GM19035 (cell line): Measurements from ENCODE around the gene DNASE1L1.

Experiments used
- ATAC-seq: cut with Tn5 transposase; IDR thresholded peaks from one replicate; pipeline ENCODE4 v1.9.1; 2021; ENCODE audit not compliant: unreplicated experiment

The DNASE1L1 gene

DNA sequence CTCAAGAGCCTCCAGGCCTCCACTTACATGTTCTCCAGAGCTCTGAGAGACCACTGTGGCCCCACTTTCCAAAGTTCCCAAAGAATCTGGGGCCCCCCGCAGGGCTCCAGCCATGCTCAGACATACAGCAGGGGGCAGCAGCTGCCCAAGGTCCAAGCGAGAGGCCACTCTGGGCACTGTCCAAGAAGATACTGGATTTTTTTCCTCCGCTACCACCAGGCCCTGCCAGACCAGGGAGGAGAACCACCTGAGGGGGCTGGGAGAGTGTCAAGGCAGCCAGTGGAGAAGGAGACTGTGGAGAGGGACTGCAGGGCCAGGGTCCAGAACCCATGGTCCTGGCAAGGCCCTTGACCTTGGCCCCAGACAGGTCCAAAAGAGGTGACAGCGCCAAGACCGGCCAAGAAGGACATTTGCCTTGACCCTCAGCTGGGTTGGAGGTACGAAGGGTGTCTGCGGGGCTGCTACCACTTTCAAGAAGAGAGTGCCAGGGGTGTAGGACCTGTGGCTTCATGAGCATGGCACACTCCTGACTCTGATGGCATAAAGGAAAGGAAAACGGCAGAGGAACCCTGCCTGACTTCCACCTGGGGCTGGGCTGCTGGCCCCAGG, 24.7 kb downstream of the DNASE1L1 start:
- no peak for ATAC-seq

DNA sequence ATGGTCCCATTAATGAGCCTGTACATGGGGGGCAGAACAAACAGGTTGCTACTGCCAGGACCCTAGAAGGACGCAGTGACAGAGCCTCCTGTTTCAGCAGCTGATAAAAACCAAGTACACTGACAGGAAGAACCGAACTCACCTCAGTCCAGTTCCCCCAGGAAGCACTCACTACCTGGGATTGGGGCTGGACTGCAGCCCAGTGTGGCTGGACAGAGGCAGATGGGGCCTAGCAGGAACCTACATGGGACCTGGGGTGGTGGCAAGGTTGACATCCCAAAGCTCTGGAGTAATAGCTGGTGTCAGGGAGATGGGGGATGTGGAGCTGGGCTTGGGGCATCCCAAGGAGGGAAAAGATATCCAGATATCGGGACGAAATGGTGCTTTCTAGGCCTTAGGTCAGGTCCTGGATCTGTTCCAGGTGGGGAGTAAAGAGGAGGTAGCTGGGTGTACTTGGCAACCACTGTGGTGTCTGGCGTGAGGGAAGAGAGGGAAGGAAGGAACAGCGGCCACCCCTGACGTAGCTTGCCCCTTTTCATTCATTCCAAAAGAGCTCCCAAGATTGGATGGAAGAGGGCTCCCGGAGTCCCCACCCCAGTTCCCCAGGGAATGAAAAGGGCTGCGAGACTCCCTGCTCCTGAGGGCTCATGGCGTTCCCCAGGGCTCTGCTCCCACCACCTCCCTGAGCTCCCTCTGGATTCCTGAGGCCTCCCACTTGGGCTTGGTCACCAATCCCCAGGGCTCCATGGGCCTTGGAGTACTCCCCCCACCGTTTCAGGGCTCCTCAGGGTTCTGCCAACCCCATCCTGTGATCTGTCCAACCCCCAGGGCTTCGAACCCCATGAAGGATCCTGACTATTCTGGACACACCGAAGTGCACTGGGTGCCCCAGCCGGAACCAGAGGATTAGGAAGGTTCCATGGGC, 25.4 kb downstream of the DNASE1L1 start:
- ATAC-seq, result no peak

DNA sequence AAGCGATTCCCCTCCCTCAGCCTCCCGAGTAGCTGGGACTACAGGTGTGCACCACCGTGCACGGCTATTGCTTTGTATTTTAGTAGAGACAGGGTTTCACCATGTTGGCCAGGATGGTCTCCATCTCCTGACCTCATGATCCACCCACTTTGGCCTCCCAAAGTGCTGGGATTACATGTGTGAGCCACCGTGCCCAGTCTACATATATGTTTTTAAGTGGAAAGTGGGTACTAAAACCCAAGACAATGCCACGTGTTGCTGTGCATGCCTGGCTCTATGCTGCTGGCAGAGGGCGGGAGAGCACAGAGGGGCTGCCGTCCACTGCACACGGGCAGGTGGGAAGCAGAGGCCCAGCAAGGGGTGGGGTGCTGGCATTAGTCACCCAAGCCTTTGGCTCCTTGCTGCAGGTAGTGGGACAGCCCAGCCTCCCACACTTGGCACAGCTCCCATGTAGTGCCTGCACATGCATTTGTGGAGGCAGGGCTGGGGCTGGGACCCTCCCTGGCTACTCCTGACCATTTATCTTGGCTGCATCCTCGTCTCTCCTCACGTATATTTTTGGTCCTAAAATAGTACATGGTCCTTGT, 26.5 kb downstream of the DNASE1L1 start:
- no peak for ATAC-seq

DNA sequence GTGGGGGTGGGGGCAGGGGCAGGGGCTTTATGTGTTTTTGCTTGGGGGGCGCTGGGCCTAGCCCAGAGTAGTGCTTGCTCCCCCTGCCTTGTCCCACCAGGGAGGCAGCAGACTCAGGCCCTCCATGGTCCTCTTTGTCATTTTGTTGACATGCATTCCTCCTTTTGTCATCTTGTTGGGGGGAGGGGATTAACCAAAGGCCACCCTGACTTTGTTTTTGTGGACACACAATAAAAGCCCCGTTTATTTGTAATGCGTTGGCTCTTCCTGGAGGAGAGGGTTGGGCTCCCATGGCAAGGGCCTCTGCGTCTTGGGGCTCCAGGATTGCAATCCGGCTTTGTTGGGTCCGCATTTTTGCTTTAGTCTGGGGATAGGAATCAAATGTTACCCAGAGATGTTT, 27.8 kb downstream of the DNASE1L1 start:
- no peak for ATAC-seq

DNA sequence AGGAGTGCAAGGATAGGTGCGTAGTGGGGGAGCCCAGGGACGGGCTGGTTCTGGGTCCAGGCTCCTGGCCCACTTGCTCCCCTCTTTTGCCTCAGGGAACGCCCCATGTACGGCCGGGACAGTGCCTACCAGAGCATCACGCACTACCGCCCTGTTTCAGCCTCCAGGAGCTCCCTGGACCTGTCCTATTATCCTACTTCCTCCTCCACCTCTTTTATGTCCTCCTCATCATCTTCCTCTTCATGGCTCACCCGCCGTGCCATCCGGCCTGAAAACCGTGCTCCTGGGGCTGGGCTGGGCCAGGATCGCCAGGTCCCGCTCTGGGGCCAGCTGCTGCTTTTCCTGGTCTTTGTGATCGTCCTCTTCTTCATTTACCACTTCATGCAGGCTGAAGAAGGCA, 28.3 kb downstream of the DNASE1L1 start:
- no peak for ATAC-seq

DNA sequence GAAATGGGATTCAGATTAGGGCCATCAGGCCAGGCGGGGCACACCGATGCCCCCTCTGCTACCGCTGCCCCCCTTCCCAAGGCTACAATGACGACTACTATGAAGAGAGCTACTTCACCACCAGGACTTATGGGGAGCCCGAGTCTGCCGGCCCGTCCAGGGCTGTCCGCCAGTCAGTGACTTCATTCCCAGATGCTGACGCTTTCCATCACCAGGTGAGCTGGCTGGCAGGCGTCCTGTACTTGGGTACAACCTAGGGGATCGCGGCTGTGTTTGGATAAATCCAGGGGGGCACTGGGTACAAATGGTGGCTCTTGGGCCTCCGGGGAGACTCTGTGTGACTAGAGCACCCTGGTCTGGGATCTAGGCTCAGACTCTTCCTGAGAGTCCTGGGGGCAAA, 28.9 kb downstream of the DNASE1L1 start:
- no peak for ATAC-seq

DNA sequence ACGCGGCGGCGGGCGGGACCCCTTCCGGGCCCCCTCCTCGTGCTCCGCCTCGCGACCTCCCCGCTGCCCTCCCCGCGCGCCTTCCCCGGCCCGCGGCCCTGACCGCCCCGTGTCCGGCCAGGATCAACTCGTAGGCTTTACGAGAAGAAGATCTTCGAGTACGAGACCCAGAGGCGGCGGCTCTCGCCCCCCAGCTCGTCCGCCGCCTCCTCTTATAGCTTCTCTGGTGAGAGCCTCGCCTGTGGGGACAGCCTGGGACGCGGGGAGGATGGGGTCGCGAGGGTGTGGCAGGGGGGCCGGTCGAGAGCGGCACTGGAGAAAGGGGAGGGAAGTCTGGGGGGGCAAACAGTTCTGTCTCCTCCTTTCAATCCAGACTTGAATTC, 29.5 kb downstream of the DNASE1L1 start:
- ATAC-seq, result no peak

DNA sequence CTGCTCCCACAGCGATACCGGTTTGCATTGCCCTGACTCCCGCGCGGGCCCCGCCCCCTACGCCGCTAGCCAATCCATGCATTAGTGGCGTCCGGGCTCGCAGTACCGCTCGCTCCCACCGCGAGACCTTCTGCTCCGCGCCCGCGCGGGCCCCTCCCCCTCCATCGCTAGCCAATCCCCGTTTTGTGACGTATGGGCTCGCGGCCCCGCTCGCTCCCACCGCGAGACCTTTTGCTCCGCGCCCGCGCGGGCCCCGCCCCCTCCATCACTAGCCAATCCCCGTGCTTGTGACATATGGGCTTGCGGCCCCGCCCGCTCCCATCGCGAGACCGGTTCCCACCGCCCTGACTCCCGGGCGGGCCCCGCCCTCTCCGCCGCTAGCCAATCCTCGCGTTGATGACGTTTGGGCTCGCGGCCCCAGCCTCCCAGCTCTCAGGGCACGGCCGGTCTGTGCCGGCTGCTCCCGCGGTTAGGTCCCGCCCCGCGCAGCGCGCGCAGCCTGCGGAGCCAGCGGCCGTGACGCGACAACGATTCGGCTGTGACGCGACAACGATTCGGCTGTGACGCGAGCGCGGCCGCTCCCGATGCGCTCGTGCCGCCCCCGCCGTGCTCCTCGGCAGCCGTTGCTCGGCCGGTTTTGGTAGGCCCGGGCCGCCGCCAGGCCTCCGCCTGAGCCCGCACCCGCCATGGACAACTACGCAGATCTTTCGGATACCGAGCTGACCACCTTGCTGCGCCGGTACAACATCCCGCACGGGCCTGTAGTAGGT, 30.1 kb downstream of the DNASE1L1 start, which contains the start of gene EMD:
TSS of gene EMD (plus strand) at position 497 of the 770 bp plus-strand sequence. CDS start at position 687, 190 bp downstream.
- peak; percentile 78 for ATAC-seq

DNA sequence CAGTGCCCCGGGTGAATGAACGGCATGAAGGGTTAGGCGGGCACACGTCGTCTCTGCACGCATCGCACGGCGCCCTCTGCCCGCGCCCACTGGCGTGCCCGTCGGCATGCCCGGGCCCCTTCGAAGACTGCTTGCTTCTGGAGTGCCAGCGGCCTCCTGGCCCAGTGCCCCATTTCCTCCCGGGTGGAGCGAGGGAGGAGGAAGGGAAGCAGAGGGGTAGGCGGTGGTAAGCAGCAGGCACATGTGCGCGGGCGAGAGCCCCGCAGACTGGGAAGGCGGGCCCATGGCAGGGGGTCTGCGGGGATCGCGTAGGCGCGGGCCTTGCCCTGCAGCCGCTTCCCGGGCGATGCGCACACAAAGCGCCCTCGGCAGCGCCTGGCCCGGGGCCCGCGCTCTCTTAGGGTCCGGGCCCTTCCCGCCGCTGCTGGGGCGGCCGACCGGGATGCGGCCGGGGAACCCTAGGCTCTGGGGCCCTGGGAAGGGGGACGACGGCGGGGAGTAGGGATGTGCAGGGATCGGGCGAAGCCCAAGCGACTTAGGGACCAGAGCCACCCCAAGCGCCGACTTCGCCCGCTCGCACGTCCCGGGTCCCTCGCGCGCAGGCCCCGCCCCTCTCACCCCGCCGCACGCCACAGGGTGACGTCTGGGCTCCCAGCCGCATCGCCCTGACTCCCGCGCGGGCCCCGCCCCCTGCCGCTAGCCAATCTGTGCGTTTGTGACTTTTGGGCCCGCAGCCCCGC, 30.8 kb downstream of the DNASE1L1 start:
- peak; percentile 4 for ATAC-seq

DNA sequence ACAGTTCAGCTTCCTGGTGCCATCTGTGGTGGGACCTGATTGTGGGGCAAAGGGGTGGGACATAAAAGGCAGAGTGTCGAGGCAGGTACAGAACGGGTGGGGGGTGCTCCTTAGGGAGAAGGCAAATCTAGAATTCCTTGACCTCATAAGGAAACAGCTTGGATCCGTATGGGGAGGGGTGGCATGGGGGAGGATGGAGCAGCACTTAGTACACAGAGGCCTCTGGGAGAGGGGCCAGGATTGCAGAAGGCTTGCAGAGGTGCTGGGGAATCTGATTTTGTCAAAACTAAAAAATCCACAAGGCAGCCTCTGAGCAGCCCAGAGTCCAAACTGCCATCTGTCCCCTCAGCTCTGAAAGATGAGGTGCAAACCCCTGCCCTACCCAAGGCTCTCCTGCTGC, 32.3 kb downstream of the DNASE1L1 start:
- no peak for ATAC-seq

DNA sequence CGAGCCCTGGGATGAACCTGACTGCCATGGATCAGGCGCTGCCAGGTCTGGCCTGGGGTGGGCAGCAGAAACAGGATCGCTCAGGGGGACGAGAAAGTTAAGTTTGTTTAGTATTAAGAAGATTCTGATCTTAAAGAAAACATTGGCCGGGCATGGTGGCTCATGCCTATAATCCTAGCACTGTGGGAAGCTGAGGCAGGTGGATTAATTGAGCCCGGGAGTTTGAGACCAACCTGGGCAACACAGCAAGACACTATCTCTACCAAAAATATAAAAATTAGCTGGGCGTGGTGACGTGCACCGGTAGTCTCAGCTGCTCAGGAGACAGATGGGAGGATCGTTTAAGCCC, 33.9 kb downstream of the DNASE1L1 start:
- no peak for ATAC-seq

DNA sequence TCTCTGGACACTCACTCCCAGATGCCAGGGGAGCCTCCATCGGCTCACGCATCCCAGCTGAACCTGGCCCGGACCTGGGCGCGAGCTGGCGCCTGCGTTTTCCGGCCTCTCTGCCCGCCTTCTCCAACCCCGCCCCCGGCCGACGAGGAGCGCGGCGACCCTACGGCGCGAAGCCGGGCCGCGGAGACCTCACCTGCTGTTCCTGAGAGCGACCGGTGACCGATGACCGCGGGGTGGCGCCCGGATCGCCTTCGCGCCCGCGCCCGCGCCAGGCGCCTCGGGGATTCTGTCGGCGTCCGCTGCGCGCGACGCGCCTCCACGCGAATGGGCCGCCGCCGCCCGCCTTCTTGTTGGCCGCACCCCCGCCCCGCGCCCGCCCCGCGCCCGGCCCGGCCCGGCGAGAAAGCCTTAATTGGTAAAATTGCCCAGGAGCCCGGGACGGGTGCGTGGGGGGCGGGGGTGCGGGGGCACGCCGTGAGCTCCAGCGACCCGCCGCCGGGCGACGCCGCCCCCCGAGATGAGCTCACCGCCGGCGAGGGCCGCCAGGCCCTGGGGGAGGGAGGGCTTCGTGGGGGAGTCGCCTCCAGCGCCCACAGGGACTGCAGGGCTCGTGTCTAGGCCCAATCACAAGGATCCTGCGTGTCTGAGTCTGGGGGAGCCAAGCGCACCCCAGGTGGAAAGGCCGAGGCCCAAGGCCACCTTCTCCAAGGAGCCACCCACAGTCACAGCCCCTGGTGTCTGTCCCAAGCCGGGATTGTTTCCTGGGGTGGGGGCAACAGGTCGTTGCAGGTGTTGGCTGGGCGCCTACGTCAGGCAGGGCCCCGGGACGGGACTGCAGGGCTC, 34.5 kb downstream of the DNASE1L1 start, which contains the start of gene FLNA:
TSS of gene FLNA (minus strand) at position 322 of the 843 bp plus-strand sequence. CDS start 3,389 bp downstream, outside the sequence.
- no peak for ATAC-seq

DNA sequence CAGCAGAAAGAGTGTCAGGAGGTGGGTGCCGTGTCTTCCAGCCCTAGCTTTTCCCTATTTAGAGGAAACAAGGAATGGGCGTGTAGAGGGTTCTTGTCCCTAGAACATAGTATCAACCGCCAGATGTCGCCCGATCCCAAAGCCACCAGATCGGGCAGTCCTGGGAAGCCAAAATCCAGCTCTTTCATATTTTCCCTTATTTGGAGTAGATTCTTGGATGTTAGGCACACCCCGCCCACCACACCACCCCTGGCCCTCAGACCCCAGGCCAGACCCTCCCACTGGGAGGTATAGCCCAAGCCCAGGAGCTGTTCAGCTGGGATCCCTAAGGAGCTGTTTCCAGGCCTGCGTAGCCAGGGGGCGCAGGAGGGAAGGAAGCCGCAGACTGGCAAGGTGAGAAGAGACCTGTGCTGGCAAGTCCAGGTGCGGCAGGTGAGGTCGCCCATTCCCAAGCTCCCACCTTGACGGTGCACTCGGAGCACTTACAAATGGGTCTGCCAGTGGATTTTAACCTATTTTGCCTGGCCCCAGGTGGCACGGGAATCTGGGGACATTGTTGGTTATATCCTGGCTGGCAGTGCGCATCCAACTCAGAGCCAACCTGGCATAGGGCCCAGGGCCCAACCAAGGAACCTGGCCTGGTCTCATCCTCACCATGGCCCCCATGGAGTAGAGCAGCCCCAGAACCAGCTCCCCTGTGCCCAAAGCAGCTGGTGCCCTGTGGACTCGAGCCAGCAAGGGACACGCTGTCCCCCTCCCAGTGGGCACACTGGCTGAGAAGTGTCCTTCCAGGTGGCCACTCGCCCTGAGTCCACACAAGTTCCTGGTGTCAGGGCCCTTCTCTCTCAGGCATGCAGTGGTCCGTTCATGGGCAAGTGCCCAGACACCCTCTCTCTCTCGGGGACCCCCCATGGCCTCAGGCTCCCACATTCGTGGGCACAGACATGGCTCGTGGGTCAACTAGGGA, 35.4 kb downstream of the DNASE1L1 start:
- ATAC-seq, result no peak

DNA sequence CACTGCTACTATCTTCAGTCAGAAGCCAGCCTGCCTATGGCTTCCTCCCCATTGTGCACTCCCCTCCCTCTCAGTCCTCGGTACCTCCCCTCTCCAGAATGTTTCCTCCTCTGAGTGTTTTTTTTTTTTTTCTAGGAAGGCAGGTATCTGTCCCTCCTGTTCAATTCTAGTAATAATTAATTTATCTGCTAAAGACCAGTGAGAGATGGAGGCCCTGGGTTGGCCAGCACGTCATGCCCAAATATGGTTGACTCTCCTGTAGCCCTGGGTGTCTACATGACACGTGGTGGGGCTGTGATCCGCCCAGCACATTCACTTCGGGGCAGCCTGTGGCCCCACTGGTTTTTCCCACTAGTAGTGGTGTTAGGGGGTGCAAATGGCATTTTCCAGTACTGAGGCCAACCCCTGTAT, 36.4 kb downstream of the DNASE1L1 start:
- ATAC-seq, result no peak

DNA sequence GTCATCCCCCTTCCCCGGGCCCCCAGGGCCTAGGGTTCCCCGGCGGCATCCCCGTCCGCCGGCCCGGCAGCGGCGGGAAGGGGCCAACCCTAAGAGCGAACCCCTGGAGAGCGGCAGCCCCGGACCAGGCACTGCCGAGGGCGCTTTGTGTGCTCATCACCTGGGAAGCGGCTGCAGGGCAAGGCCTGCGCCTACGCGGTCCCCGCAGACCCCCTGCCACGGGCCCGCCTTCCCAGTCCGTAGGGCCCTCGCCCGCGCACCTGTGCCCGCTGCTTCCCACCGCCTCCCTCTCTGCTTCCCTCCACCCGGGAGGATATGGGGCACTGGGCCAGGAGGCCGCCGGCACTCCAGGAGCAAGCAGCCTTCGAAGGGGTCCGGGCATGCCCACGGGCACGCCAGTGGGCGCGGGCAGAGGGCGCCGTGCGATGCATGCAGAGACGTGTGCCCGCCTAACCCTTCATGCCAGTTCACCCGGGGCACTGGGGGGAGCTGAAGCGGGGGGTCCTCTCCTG, 37.2 kb downstream of the DNASE1L1 start:
- ATAC-seq, result no peak

DNA sequence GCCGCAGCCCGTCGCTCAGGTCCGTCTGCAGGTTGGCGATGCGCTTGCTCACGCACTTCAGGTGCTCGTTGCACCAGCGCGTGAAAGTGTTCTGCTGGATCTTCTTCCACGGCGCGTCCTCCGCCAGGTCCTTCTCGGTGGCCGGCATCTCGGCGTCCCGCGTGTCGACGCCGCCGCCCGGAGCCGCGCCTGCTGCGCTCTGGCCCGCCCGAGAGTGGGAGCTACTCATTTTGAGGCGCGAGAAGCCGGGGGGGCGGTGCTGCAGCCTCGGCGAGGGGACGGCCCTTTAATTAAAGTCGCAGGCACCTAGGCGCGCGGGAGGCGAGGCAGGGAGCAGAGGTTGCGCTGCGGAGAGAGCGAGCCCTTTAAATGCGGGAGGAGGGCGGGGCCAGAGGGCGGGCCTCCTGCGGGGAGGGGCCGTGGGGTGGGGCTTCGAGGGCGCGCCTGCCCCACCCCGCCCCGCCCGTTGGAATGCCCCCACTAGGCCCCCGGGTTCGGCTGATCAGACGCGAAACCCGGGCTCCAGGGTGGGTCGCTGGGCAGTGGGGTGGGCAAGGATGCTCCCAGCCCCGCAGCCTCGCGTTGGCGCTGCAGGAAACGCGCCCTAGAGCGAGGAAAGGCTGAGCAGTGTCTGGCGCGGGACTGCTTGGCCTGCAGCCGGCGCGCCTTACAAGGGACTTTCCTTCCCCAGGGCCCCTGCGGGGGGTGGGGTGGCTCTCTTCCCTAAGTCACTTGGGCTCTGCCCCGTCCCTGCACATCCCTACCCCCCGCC, 37.9 kb downstream of the DNASE1L1 start:
- peak; percentile 59 for ATAC-seq

DNA sequence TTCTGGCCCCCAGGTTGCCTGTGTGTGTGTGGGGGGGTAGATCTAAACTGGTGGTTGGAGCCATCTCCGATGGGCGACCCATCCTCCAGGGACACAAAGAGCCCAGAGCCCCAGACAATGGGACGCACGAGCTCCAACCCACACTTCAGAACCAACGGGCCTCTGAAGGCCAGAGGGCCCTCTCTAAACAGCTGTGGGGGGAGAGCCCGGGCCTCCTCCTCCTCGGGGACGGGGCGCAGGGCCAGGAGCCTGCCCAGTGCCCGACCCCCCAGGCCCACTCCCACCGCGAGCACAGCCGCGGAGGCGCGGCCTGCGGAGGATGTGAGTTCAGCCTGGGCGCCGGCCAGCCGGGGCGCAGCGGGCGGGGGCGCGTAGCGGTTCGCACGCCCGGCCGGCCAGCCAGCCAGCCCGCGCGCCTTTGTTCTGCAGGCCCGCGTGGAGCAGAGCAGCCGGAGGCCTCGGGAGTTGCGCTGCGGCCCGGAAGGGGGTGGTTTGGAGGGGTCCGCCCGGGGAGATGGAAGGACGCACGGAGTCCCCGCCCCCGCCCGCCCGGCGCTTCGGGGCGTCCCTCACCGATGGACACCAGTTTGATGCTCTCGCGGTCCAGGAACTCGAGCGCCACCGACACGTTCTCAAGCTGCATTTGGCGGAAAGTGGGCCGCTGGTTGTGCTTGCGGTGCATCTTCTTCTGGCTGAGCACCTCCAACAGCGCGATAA, 38.6 kb downstream of the DNASE1L1 start:
- peak; percentile 3 for ATAC-seq
